SK-N-SH (cell line): Measurements from ENCODE around the gene IFT74. TPM values are rescaled to one million over a fixed set of nuclear protein-coding genes. Genes with fewer than 3 reads are reported as not detected.

Experiments
- CTCF ChIA-PET: fragments of 300-600, 350-600 bp; formaldehyde crosslinking; extraction: SDS; loops from one replicate; lab custom pipeline; 2021; lab: Yijun Ruan, JAX
- POLR2A ChIA-PET: fragments of 350-600 bp; sonication (Branson Sonifier 250); formaldehyde crosslinking; extraction: SDS; loops from one replicate; lab custom pipeline; 2020; ENCODE audit warnings: antibody characterized with exemption, inconsistent platforms; lab: Yijun Ruan, JAX
- DNase-seq: peaks from one replicate; pipeline ENCODE4 v3.0.0; 2012
- H2AFZ ChIP-seq: fragments of 200-600 bp; sonication (generic); 2 replicates; pipeline ENCODE4 v1.8.1; 2016; ENCODE audit warnings: antibody characterized with exemption, mild to moderate bottlenecking, low read depth
- H3F3A ChIP-seq: fragments of 200-600 bp; sonication (generic); replicated peaks from 2 replicates; pipeline ENCODE3; 2016; ENCODE audit warnings: antibody characterized with exemption, mild to moderate bottlenecking; ENCODE audit not compliant: insufficient read depth
- H3K27ac ChIP-seq, 2 experiments: fragments of 200-500 bp in 1 of 2; fragments of 200-600 bp in 1 of 2; sonication (Bioruptor generic) in 1 of 2; sonication (generic), shearing (Covaris generic) in 1 of 2; 2 replicates each; pipeline versions ENCODE4 v1.5.1 to v1.6.1; 2014 to 2016; ENCODE audit warnings: low read depth in 2 of 2, inconsistent platforms in 1 of 2, low read length in 1 of 2, mild to moderate bottlenecking in 1 of 2, mixed read lengths in 1 of 2
- H3K27me3 ChIP-seq: fragments of 200-600 bp; sonication (generic), shearing (Covaris generic); 2 replicates; pipeline ENCODE4 v1.6.1; 2016; ENCODE audit warnings: mixed run types; ENCODE audit not compliant: insufficient read depth
- H3K36me3 ChIP-seq, 2 experiments: fragments of 200-500 bp in 1 of 2; fragments of 200-600 bp in 1 of 2; sonication (Bioruptor generic) in 1 of 2; sonication (generic) in 1 of 2; replicated peaks in 1 of 2; 2 replicates each; pipeline versions ENCODE3 to v1.5.1; 2014 to 2016; ENCODE audit warnings: low read length in 1 of 2, mild to moderate bottlenecking in 1 of 2; ENCODE audit not compliant: insufficient read depth in 2 of 2, control insufficient read depth in 1 of 2
- H3K4me1 ChIP-seq, 2 experiments: fragments of 200-500 bp in 1 of 2; fragments of 200-600 bp in 1 of 2; sonication (Bioruptor generic) in 1 of 2; sonication (generic), shearing (Covaris generic) in 1 of 2; 2 replicates each; pipeline versions ENCODE4 v1.5.1 to v1.6.1; 2014 to 2016; ENCODE audit warnings: low read depth in 1 of 2, low read length in 1 of 2, mixed run types in 1 of 2; ENCODE audit not compliant: insufficient read depth in 2 of 2, control insufficient read depth in 1 of 2
- H3K4me2 ChIP-seq: fragments of 200-600 bp; sonication (generic), shearing (Covaris generic); 2 replicates; pipeline ENCODE4 v1.6.1; 2017; ENCODE audit warnings: mixed run types
- H3K4me3 ChIP-seq, 2 experiments: fragments of 200-500 bp in 1 of 2; fragments of 200-600 bp in 1 of 2; sonication (Bioruptor generic) in 1 of 2; sonication (generic), shearing (Covaris generic) in 1 of 2; 2 replicates each; pipeline versions ENCODE4 v1.5.1 to v1.8.1; 2014 to 2016; ENCODE audit warnings: low read depth in 2 of 2, inconsistent platforms in 1 of 2, low read length in 1 of 2, mild to moderate bottlenecking in 1 of 2, mixed read lengths in 1 of 2, moderate library complexity in 1 of 2
- H3K79me2 ChIP-seq: fragments of 200-600 bp; sonication (generic); 2 replicates; pipeline ENCODE4 v1.8.1; 2017; ENCODE audit warnings: mild to moderate bottlenecking; ENCODE audit not compliant: insufficient read depth
- H3K9ac ChIP-seq: fragments of 200-600 bp; sonication (generic); 2 replicates; pipeline ENCODE4 v1.6.1; 2017; ENCODE audit warnings: mixed run types
- H3K9me2 ChIP-seq: fragments of 200-600 bp; sonication (generic); 2 replicates; pipeline ENCODE4 v1.6.1; 2017; ENCODE audit warnings: mixed run types
- H3K9me3 ChIP-seq: fragments of 200-600 bp; sonication (generic); 2 replicates; pipeline ENCODE4 v1.6.1; 2017; ENCODE audit warnings: mixed run types, mild to moderate bottlenecking, moderate library complexity
- H4K20me1 ChIP-seq: fragments of 200-600 bp; sonication (generic); 2 replicates; pipeline ENCODE4 v1.6.1; 2017; ENCODE audit warnings: mild to moderate bottlenecking, mixed run types; ENCODE audit not compliant: insufficient read depth
- EP300 ChIP-seq, 2 experiments: IDR thresholded peaks; 2 replicates each; pipeline versions ENCODE4 v1.4.0 to v1.6.1; 2012; ENCODE audit warnings: borderline replicate concordance in 1 of 2, low read depth in 1 of 2, low read length in 1 of 2
- EZH2phosphoT487 ChIP-seq: fragments of 200-600 bp; sonication (generic); IDR thresholded peaks from 2 replicates; pipeline ENCODE4 v1.6.1; 2017; ENCODE audit warnings: low read depth, mixed run types, mild to moderate bottlenecking, antibody characterized with exemption, moderate library complexity, borderline replicate concordance
- FOSL2 ChIP-seq: IDR thresholded peaks from 2 replicates; pipeline ENCODE4 v1.4.0; 2012; ENCODE audit warnings: low read depth, mild to moderate bottlenecking, moderate library complexity, borderline replicate concordance
- FOXJ3 ChIP-seq: sonication (generic); formaldehyde crosslinking; IDR thresholded peaks from 2 replicates; pipeline ENCODE4 v1.5.1; 2020; ENCODE audit warnings: mild to moderate bottlenecking, missing genetic modification reagents
- FOXM1 ChIP-seq: IDR thresholded peaks from 2 replicates; pipeline ENCODE4 v1.4.0; 2012; ENCODE audit warnings: low read depth, mild to moderate bottlenecking
- GABPA ChIP-seq: IDR thresholded peaks from 2 replicates; pipeline ENCODE4 v1.4.0; 2012; ENCODE audit warnings: low read depth, mild to moderate bottlenecking
- GATA2 ChIP-seq: sonication (generic); formaldehyde crosslinking; IDR thresholded peaks from 2 replicates; pipeline ENCODE4 v1.5.0; 2020; ENCODE audit warnings: mild to moderate bottlenecking, missing genetic modification reagents
- IRF3 ChIP-seq: fragments of 150-350 bp; IDR thresholded peaks from 2 replicates; pipeline ENCODE4 v1.6.1; 2016; ENCODE audit warnings: mild to moderate bottlenecking, low read depth, low read length
- JUND ChIP-seq: IDR thresholded peaks from 2 replicates; pipeline ENCODE4 v1.4.0; 2012
- MAX ChIP-seq: IDR thresholded peaks from 2 replicates; pipeline ENCODE4 v1.4.0; 2012; ENCODE audit warnings: low read depth
- MEF2A ChIP-seq: IDR thresholded peaks from 2 replicates; pipeline ENCODE4 v1.4.0; 2012; ENCODE audit warnings: low read depth, borderline replicate concordance
- MXI1 ChIP-seq: IDR thresholded peaks from 2 replicates; pipeline ENCODE4 v1.6.1; 2012; ENCODE audit warnings: mild to moderate bottlenecking, low read depth, low read length, improper control_type of control experiment
- NRF1 ChIP-seq: IDR thresholded peaks from 2 replicates; pipeline ENCODE4 v1.6.1; 2012; ENCODE audit warnings: low read depth, mild to moderate bottlenecking, low read length
- POLR2AphosphoS5 ChIP-seq: IDR thresholded peaks from 2 replicates; pipeline ENCODE4 v1.6.1; 2012; ENCODE audit warnings: low read depth, low read length
- RFX5 ChIP-seq: IDR thresholded peaks from 2 replicates; pipeline ENCODE4 v1.6.1; 2012; ENCODE audit warnings: mild to moderate bottlenecking, improper control_type of control experiment, low read length
- RXRA ChIP-seq: IDR thresholded peaks from 2 replicates; pipeline ENCODE4 v1.4.0; 2012; ENCODE audit warnings: low read depth, mild to moderate bottlenecking, borderline replicate concordance
- SIN3A ChIP-seq: IDR thresholded peaks from 2 replicates; pipeline ENCODE4 v1.6.1; 2012; ENCODE audit warnings: low read depth, mild to moderate bottlenecking, low read length, moderate library complexity, borderline replicate concordance
- SMC3 ChIP-seq: IDR thresholded peaks from 2 replicates; pipeline ENCODE4 v1.6.1; 2012; ENCODE audit warnings: low read depth, low read length, improper control_type of control experiment
- TAF1 ChIP-seq: IDR thresholded peaks from 2 replicates; pipeline ENCODE4 v1.6.1; 2012; ENCODE audit warnings: low read depth, mild to moderate bottlenecking, low read length, moderate library complexity, borderline replicate concordance
- TEAD4 ChIP-seq: IDR thresholded peaks from 2 replicates; pipeline ENCODE4 v1.4.0; 2012; ENCODE audit warnings: mild to moderate bottlenecking, borderline replicate concordance; ENCODE audit not compliant: insufficient read depth
- USF1 ChIP-seq: IDR thresholded peaks from 2 replicates; pipeline ENCODE4 v1.4.0; 2012; ENCODE audit warnings: low read depth, borderline replicate concordance
- USF2 ChIP-seq: fragments of 150-350 bp; IDR thresholded peaks from 2 replicates; pipeline ENCODE4 v1.6.1; 2017; ENCODE audit warnings: antibody characterized with exemption, low read length, low read depth, borderline replicate concordance
- YY1 ChIP-seq: IDR thresholded peaks from 2 replicates; pipeline ENCODE4 v1.4.0; 2012; ENCODE audit warnings: low read depth, mild to moderate bottlenecking
- WGBS: methylation state at CpG from one replicate; pipeline ENCODE4 v1.1.6; 2017; ENCODE audit warnings: low lambda C conversion rate; 5-methylcytosine and 5-hydroxymethylcytosine counted together
- polyA plus RNA-seq, 3 experiments: library from polyadenylated mRNA; depleted of rRNA; stranded (reverse); fragments of >200 nt; gene quantifications; 2 replicates each; pipeline ENCODE4 v1.2.3, GENCODE V29; 2012
- TF ChIP-seq, protein P1 (sequence below): IDR thresholded peaks from 2 replicates; pipeline ENCODE4; 2012

Gene IFT74
- polyA plus RNA-seq, 1 of the 3 experiments (the other 2 are of a cell fraction) = 6.3 TPM

DNA sequence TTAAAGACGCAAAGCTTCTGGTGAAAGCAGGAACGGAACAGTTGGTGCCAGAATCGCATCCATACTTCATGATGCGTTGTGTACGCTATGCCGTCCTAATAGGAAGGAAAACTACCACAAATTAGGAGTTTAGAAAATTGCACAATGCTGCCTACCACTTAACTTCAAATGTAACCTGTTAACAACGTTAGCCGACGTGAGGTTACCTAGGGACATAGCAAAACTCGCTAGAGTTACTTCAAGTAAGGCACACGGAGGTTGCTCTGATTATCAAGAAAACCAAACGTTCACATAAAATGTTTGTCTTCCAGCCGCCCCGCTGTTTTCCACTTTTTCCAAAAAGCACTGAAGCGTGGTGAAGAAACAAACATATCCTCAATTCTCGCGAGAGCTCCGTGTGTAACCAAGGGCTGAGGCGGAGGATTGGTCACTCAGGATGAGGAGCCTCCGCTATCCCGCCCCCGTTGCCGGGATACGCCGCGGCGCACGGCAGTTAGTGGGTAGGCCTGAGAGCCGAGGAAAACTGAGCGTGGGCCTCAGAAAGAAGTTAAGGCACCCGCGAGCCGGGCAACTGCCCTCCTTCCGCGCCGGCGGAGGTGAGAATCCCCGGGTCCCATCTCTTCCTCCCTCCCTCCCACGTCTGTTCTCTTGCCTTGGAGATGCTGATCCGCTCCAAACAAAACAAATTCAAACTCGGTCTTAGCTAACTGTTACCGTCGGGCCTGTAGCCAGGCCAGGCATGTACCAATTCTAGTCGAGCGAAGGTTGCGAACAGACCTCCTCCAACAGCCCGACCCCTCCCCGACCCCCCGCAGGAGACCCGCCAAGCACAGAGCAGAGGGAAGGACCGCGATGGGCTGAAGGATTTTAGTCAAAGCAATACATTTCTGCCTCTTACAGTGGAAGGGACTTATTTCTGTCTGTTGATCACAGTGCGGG lies at the start of gene IFT74 (continued):
- TF ChIP-seq EZH2phosphoT487 = no peak
- peak; percentile 50; the same call in 1 of the 2 replicates for TF ChIP-seq FOXJ3 (CRISPR knock-in tag)
- no peak for TF ChIP-seq GABPA
- TF ChIP-seq USF1 = no peak
- no peak for TF ChIP-seq YY1
- no peak for TF ChIP-seq NRF1
- TF ChIP-seq MEF2A = no peak
- TF ChIP-seq GATA2 (CRISPR knock-in tag) = no peak
- TF ChIP-seq MXI1 = peak; percentile 87
- no peak; the same call in 1 of the 2 replicates for TF ChIP-seq MAX
- TF ChIP-seq, protein P1, sequence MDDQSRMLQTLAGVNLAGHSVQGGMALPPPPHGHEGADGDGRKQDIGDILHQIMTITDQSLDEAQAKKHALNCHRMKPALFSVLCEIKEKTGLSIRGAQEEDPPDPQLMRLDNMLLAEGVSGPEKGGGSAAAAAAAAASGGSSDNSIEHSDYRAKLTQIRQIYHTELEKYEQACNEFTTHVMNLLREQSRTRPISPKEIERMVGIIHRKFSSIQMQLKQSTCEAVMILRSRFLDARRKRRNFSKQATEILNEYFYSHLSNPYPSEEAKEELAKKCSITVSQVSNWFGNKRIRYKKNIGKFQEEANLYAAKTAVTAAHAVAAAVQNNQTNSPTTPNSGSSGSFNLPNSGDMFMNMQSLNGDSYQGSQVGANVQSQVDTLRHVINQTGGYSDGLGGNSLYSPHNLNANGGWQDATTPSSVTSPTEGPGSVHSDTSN = no peak
- TF ChIP-seq RFX5 = peak; percentile 48; the same call in 1 of the 2 replicates

DNA sequence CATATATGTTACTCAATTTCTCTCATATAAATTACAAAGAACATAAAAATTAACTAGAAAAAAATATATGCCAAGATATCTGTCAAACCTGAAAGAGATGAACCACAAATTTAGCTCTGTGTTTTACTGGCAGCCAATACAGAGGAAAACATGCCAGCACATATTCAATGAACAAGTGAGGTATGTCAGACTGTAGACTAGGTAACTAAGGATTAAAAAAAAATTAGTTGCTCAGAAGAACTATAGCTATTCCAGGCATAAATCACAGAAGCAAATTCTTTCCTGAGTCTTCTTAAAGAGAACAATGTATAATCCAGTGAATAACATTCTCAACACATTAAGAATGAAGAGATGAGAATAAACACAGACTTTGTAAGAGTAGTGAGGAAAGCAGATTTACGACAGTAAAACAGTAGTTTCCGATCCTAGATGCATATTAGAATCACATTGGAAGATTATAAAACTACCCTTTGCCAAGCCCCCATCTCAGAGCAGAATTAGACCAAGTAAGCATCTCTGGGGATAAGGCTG lies 43.0 kb upstream of the IFT74 start:
- peaks cover 65 to 87% of the 10 kb centered on the region in 2 experiments for H3K36me3 ChIP-seq
- no peak overlapping the region for H3K9ac ChIP-seq
- no peaks in the 10 kb centered on the region for H4K20me1 ChIP-seq
- no peak for DNase-seq
- peaks cover 3% of the 10 kb centered on the region for H3F3A ChIP-seq
- H3K79me2 ChIP-seq = no peaks in the 10 kb centered on the region; the same call in 1 of the 2 replicates
- H3K27me3 ChIP-seq = no peaks in the 10 kb centered on the region
- 93% methylated on average over 2 of the region's 2 CpGs for WGBS
- H3K9me3 ChIP-seq = no peaks in the 10 kb centered on the region
- H2AFZ ChIP-seq = no peak overlapping the region
- POLR2A ChIA-PET = no interaction called here
- no peak overlapping the region for H3K4me3 ChIP-seq
- no peaks in the 10 kb centered on the region for H3K9me2 ChIP-seq
- H3K4me1 ChIP-seq = no peaks in the 10 kb centered on the region
- CTCF ChIA-PET = no interaction called here
- no peak overlapping the region for H3K27ac ChIP-seq
- no peak overlapping the region for H3K4me2 ChIP-seq
- TF ChIP-seq, protein P1 = no peak
- no peak for TF ChIP-seq IRF3
- no peak for TF ChIP-seq TEAD4
- TF ChIP-seq FOXM1 = no peak
- no peak for TF ChIP-seq JUND
- TF ChIP-seq YY1 = no peak
- no peak for TF ChIP-seq TAF1
- TF ChIP-seq FOSL2 = no peak
- no peak for TF ChIP-seq SIN3A
- no peak for TF ChIP-seq SMC3
- no peak for TF ChIP-seq POLR2AphosphoS5
- TF ChIP-seq USF2 = no peak
- no peak for TF ChIP-seq RXRA
- TF ChIP-seq MAX = no peak
- no peak for TF ChIP-seq MXI1
- no peak for TF ChIP-seq GABPA
- TF ChIP-seq NRF1 = no peak
- no peak for TF ChIP-seq EP300 (IDR thresholded peaks at IDR 0.05; ENCODE audit: borderline replicate concordance in 1 of 2, low read depth in 1 of 2, low read length in 1 of 2)
- TF ChIP-seq, all 33 proteins: peak for 0
